ENCODE measurements around the gene NOS2.

GRCh38 chr17:27747462-27748359 lies 52.6 kb downstream of the NOS2 start:
- TF ChIP-seq POLR2A (IDR thresholded peaks at IDR 0.05) = no peak
- no peak for TF ChIP-seq CTCF (IDR thresholded peaks at IDR 0.05)
